Endothelial cell of umbilical vein (primary cell): ENCODE data around the gene TYW5.

Experiments used
- CTCF ChIP-seq, 2 donors: IDR thresholded peaks; 1 replicate in 1 of 2; 2 replicates in 1 of 2; pipeline ENCODE4 v1.5.1; 2011; ENCODE audit warnings: low read length in 2 of 2, mild to moderate bottlenecking in 2 of 2, moderate library complexity in 2 of 2, control low read depth in 1 of 2, inconsistent platforms in 1 of 2, low read depth in 1 of 2; ENCODE audit not compliant: insufficient read depth in 1 of 2; ENCODE audit errors: extremely low read depth in 1 of 2
- EZH2 ChIP-seq: IDR thresholded peaks from 2 replicates; pipeline ENCODE4 v1.6.1; 2012; ENCODE audit warnings: borderline replicate concordance, low read depth, mild to moderate bottlenecking, moderate library complexity, low read length, inconsistent platforms; ENCODE audit not compliant: severe bottlenecking
- JUN ChIP-seq: IDR thresholded peaks from 2 replicates; pipeline ENCODE4 v1.6.1; 2011; ENCODE audit warnings: borderline replicate concordance, low read depth; ENCODE audit not compliant: insufficient read length, insufficient read depth
- MAX ChIP-seq: IDR thresholded peaks from 2 replicates; pipeline ENCODE4 v1.6.1; 2011; ENCODE audit not compliant: insufficient read depth, insufficient read length
- POLR2A ChIP-seq: IDR thresholded peaks from 2 replicates; pipeline ENCODE4 v1.6.1; 2012; ENCODE audit warnings: low read depth, mild to moderate bottlenecking, control low read depth, low read length
- POLR2AphosphoS5 ChIP-seq: IDR thresholded peaks from 2 replicates; pipeline ENCODE4 v1.6.1; 2012; ENCODE audit warnings: low read depth, mild to moderate bottlenecking, control low read depth, low read length, moderate library complexity; ENCODE audit not compliant: insufficient read depth

GRCh38 chr2:199975273-199975895 lies 20.1 kb upstream of the TYW5 start:
- no peak for TF ChIP-seq CTCF (IDR thresholded peaks at IDR 0.05; ENCODE audit: extremely low read depth in 1 of 2, insufficient read depth in 1 of 2, low read depth in 1 of 2, low read length in 2 of 2)
- no peak for TF ChIP-seq POLR2AphosphoS5
- no peak for TF ChIP-seq MAX
- TF ChIP-seq POLR2A, result no peak
- no peak for TF ChIP-seq JUN
- TF ChIP-seq EZH2, result no peak
